HG02943 (cell line): ENCODE results near the gene PRKD2.
"Not testable (repeated sequence)": the region's sequence is repeated elsewhere in the genome, so short reads cannot be mapped to it uniquely, and the experiment has no call there.

ENCODE experiments used
- ATAC-seq: cut with Tn5 transposase; IDR thresholded peaks from one replicate; pipeline ENCODE4 v1.9.1; 2021; ENCODE audit warnings: mild to moderate bottlenecking, low read depth, moderate library complexity; ENCODE audit not compliant: unreplicated experiment

PRKD2 gene

GRCh38 chr19:46637224-46637623, 79.7 kb downstream of the PRKD2 start:
- ATAC-seq: no peak

GRCh38 chr19:46635920-46636761, 80.8 kb downstream of the PRKD2 start, which contains the start of gene GNG8:
GNG8 (minus strand) TSS chr19:46636202; CDS start chr19:46634682, 1,520 bp downstream.
- no peak for ATAC-seq

GRCh38 chr19:46634656-46635218, 82.2 kb downstream of the PRKD2 start:
- no peak for ATAC-seq

GRCh38 chr19:46634045-46634655, 82.8 kb downstream of the PRKD2 start:
- ATAC-seq: no peak

DNA sequence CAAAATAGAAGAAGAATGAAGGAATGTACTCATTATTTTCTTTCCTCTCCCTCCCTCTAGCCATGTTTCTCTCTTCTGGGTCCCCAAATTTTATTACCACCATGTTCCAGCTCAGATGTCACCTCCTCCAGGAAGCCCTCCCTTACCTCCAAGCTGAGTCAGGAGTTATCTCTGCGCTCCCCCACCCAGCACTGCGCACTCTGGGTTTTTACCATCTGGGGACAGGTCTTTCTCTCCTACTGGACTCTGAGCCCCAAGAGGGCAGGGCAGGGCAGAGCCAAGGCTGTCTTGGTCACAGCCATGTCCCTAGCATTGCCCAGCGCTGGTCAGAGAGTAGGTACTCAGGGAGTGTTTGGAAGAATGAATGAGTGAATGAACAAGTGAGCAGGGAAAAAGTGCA, 83.8 kb downstream of the PRKD2 start:
- no peak for ATAC-seq

DNA sequence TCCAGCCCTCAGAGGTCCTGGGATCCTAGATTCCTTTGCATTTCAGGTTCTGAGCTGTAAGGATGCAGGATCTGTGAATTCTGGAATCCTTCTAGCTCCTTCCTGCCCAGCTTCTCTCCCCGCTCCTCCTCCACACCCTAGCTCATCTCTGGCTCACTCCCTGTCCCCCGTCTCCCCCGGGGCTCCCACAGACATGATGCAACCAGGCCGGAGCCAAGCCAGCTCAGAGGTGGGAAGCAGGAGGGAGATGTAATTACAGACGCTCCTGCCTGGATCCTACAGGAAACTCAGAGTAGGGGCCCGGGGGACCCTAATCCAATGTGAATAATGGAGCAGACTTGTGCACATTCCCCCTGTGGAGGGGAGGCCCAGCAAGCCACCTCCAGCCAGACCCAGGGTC, 85.4 kb downstream of the PRKD2 start:
- ATAC-seq: no peak

- no peak for ATAC-seq
Measured at GRCh38 chr19:46630586-46631205, 86.2 kb downstream of the PRKD2 start.

GRCh38 chr19:46629546-46630025, 87.3 kb downstream of the PRKD2 start:
- ATAC-seq: no peak

DNA sequence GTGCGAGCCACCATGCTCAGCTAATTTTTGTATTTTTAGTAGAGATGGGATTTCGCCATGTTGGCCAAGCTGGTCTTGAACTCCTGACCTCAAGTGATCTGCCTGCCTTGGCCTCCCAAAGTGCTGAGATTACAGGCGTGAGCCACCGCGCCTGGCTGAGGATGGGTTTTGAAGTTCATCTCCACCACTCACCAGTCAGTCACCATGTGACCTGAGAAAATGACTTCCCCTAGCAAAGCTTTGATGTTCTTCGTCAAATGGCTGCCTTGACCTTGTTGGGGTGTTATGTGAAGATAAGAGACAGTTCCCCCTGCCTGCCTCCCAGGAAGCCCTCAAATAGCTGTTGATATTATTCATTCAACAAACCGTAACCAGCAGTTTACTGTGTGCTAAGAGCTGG, 87.9 kb downstream of the PRKD2 start:
- ATAC-seq: not testable (repeated sequence)

DNA sequence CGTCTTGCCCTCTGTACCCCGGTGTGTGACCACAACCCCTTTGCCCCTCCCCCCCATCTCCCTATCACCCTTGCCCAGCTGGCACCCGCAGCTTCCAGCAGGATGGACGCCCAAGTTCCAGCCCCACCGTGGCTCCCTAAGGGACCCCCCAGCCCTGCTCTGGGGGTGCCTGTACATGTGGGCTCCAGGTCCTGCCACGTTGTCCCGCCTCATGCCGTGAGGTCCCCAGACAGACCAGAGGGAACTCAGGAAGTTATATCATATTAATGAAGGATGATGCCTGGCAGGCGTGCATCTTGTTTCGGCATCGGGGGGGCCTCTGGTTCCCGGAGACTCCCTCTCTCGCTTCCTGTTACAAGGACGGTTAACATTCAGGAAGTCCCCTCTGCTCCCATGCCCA, 90.5 kb downstream of the PRKD2 start:
- ATAC-seq: no peak

DNA sequence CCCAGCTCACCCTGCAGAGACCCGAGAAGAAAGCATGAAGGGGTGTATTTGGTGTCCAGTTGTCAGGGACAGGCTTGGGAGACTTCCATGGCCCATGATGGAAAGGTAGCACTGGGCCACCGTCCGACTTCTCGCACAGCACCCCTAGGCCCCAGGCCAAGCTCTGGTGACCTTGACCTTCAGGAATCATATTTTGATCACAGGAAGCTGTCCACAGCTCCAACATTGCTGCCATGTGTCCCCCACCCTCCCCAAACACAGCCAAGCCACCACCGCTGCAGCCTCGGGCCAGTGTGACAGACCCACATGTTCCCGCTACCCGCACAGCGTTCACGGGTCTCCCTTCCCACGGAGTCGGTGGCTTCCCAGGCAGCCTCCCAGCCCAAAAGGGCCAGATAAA, 91.2 kb downstream of the PRKD2 start:
- ATAC-seq: no peak

- ATAC-seq: no peak
Measured at GRCh38 chr19:46624958-46625661, 91.8 kb downstream of the PRKD2 start, which contains the start of gene PTGIR. PTGIR (minus strand) TSS chr19:46625089; CDS start chr19:46624225, 864 bp downstream.
